Hepatocyte (in vitro differentiated cells): ENCODE results near the gene RELT. TPM values are rescaled to one million over a fixed set of nuclear protein-coding genes. Genes with fewer than 3 reads are reported as not detected.

Experiments
- DNase-seq: peaks from one replicate; pipeline ENCODE4 v3.0.0-alpha.2; 2016; ENCODE audit warnings: low spot score
- H2AFZ ChIP-seq: fragments of 200-600 bp; sonication (generic); 2 replicates; pipeline ENCODE4 v1.6.0; 2016; ENCODE audit warnings: antibody characterized with exemption, mild to moderate bottlenecking
- H3K27ac ChIP-seq: fragments of 200-600 bp; sonication (generic); 2 replicates; pipeline ENCODE4 v1.5.1; 2016; ENCODE audit warnings: mild to moderate bottlenecking
- H3K27me3 ChIP-seq: fragments of 200-600 bp; sonication (generic); 2 replicates; pipeline ENCODE4 v1.6.1; 2016
- H3K36me3 ChIP-seq: fragments of 200-600 bp; sonication (generic); replicated peaks from 2 replicates; pipeline ENCODE4 v1.5.1; 2016; ENCODE audit warnings: low read depth; ENCODE audit not compliant: insufficient read depth
- H3K4me1 ChIP-seq: fragments of 200-600 bp; sonication (generic); 2 replicates; pipeline ENCODE4 v1.5.1; 2016; ENCODE audit warnings: mild to moderate bottlenecking, moderate library complexity; ENCODE audit not compliant: insufficient read depth
- H3K4me2 ChIP-seq: fragments of 200-600 bp; sonication (generic); 2 replicates; pipeline ENCODE4 v1.6.0; 2016
- H3K4me3 ChIP-seq: fragments of 200-600 bp; sonication (generic); 2 replicates; pipeline ENCODE4 v1.5.1; 2016; ENCODE audit warnings: mild to moderate bottlenecking
- H3K79me2 ChIP-seq: fragments of 200-600 bp; sonication (generic); 2 replicates; pipeline ENCODE4 v1.6.0; 2017; ENCODE audit warnings: mild to moderate bottlenecking
- H3K9me2 ChIP-seq: fragments of 200-600 bp; sonication (generic); replicated peaks from 2 replicates; pipeline ENCODE4 v1.6.0; 2017; ENCODE audit warnings: mild to moderate bottlenecking; ENCODE audit not compliant: insufficient read depth
- H3K9me3 ChIP-seq: fragments of 200-600 bp; sonication (generic); 2 replicates; pipeline ENCODE4 v1.5.1; 2016; ENCODE audit warnings: low read depth, mild to moderate bottlenecking
- H4K20me1 ChIP-seq: fragments of 200-600 bp; sonication (generic); 2 replicates; pipeline ENCODE4 v1.6.0; 2016; ENCODE audit warnings: mild to moderate bottlenecking; ENCODE audit not compliant: insufficient read depth, poor library complexity, severe bottlenecking
- EZH2 ChIP-seq: fragments of 200-600 bp; sonication (generic); IDR thresholded peaks from 2 replicates; pipeline ENCODE4 v1.6.1; 2016; ENCODE audit warnings: antibody characterized with exemption, mild to moderate bottlenecking, borderline replicate concordance
- EZH2phosphoT487 ChIP-seq: fragments of 200-600 bp; sonication (generic); IDR thresholded peaks from one replicate; pipeline ENCODE4 v1.6.1; 2018; ENCODE audit warnings: antibody characterized with exemption, mild to moderate bottlenecking, low read depth, moderate library complexity; ENCODE audit not compliant: unreplicated experiment, severe bottlenecking
- WGBS: methylation state at CpG from one replicate; pipeline ENCODE4 v1.1.6; 2016; ENCODE audit warnings: low lambda C conversion rate; ENCODE audit errors: missing lambda C conversion rate; 5-methylcytosine and 5-hydroxymethylcytosine counted together
- polyA plus RNA-seq: library from polyadenylated mRNA; unstranded; fragments of >200 nt; fragmentation: Nextera tagmentation; extraction: Ambion mirVana; gene quantifications from 2 replicates; pipeline ENCODE4 v1.2.1, GENCODE V29; 2016
- total RNA-seq: library from RNA; depleted of rRNA; stranded (reverse); fragments of >200 nt; gene quantifications from 2 replicates; pipeline ENCODE4 v1.2.3, GENCODE V29; 2014
- TF ChIP-seq, protein P1 (sequence below): fragments of 200-600 bp; sonication (generic); IDR thresholded peaks from 2 replicates; pipeline ENCODE4 v1.5.1; 2016; ENCODE audit warnings: antibody characterized with exemption, mild to moderate bottlenecking; ENCODE audit not compliant: poor library complexity

Gene RELT, protein sequence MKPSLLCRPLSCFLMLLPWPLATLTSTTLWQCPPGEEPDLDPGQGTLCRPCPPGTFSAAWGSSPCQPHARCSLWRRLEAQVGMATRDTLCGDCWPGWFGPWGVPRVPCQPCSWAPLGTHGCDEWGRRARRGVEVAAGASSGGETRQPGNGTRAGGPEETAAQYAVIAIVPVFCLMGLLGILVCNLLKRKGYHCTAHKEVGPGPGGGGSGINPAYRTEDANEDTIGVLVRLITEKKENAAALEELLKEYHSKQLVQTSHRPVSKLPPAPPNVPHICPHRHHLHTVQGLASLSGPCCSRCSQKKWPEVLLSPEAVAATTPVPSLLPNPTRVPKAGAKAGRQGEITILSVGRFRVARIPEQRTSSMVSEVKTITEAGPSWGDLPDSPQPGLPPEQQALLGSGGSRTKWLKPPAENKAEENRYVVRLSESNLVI
- total RNA-seq (2.3 and 3.4 TPM in 2 replicates), polyA plus RNA-seq (1.6 and 2.7 TPM in 2 replicates)

DNA sequence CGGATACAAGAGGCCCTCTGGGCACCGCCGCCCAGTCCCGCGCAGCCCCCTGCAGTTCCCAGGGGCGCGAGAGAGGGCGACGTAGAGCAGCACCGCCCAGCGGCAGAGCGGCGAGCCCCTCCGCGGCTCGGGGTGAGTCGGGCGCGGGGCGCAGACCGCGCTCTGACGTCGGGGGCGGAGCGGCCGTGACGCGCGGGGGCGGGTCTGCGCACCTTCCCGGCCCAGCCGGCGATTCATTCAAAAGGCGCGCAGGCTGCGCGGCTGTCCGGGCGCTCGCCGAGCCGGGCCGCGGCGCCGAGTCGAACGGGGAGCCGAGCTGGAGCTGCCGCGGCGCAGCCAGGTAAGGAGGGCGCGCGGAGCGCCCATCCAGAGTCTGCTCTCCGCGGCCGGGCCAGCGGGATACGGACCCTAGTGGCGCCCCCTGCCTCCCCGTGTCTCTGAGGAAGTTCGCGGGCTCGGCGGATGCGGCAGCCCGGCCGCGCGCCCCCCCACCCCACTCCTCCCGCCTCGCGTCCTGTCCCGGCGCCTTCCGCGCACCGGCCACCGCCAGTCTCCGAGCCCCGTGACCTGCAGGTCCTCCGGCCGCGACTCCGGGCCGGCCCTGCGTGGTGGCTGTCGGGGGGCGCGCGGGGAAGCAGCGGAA lies at the start of gene RELT:
Gene RELT (plus strand): TSS at position 240 of the 643 bp plus-strand sequence. CDS start 12,738 bp downstream, outside the sequence.
- Histone ChIP-seq H3K27ac (peak within 1 kb of the TSS; percentile 83), H2AFZ (peak within 1 kb of the TSS; percentile 73), H3K4me3 (peak within 1 kb of the TSS; percentile 87), H3K9me2 (no peaks in the 10 kb centered on the region), H4K20me1 (no peaks in the 10 kb centered on the region), H3K36me3 (no peaks in the 10 kb centered on the region), H3K79me2 (peaks cover 9% of the 10 kb centered on the region), H3K9me3 (no peaks in the 10 kb centered on the region), H3K4me2 (peak within 1 kb of the TSS; percentile 97), H3K4me1 (peaks cover 11% of the 10 kb centered on the region), H3K27me3 (no peaks in the 10 kb centered on the region)
- TF ChIP-seq EZH2phosphoT487: no peak
- TF ChIP-seq, protein P1, sequence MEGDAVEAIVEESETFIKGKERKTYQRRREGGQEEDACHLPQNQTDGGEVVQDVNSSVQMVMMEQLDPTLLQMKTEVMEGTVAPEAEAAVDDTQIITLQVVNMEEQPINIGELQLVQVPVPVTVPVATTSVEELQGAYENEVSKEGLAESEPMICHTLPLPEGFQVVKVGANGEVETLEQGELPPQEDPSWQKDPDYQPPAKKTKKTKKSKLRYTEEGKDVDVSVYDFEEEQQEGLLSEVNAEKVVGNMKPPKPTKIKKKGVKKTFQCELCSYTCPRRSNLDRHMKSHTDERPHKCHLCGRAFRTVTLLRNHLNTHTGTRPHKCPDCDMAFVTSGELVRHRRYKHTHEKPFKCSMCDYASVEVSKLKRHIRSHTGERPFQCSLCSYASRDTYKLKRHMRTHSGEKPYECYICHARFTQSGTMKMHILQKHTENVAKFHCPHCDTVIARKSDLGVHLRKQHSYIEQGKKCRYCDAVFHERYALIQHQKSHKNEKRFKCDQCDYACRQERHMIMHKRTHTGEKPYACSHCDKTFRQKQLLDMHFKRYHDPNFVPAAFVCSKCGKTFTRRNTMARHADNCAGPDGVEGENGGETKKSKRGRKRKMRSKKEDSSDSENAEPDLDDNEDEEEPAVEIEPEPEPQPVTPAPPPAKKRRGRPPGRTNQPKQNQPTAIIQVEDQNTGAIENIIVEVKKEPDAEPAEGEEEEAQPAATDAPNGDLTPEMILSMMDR: peak; percentile 77
- WGBS: 1% methylated on average over 65 of the region's 96 CpGs
- peak; percentile 97 for DNase-seq

DNA sequence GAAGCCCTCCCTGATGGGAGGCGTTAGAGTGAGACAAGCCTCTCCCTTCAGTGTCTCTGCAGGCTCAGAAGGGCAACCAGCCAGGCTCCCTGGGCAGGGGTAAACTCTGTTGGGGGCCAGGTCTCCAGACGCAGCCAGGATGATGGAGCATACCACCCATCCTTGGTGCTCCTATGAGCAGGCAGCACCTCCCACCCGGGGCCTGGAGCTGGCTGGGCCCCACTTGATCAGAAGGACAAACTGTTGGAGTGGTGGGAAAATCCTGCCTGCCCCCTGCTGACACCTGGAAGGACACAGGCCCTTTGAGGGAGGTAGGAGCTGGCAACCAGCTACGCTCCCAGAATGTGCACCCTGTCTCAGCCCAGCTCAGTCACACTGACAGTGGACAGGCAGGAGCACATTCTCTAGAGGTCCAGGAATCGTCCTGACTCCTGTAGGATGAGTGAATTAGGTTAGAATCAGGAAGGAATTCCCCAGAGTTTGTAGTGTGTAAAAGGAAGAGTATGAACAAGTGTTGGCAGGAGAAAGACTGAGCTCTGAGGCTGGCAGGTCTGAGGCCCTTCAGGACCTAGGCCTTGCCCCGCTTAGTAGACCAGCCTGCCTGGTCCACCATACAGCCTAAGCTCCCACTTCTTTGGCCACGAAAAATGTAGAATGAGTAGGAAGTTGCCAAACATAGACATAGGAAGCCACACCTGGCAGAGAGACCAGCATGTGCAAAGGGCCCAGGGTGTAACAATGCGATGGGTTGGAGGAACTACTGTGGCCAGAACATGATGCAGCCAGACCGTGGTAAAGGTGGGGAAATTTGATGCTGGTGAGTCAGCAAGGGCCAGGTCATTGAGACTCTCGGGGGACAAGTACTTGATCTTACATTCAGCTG lies 49.0 kb upstream of the RELT start:
- H3K9me3 ChIP-seq: no peaks in the 10 kb centered on the region
- DNase-seq: no peak
- H3K27ac ChIP-seq: peak overlapping the region; percentile 12
- no peak overlapping the region for H3K4me3 ChIP-seq
- 85% methylated on average over 10 of the region's 10 CpGs for WGBS
- no peaks in the 10 kb centered on the region for H3K9me2 ChIP-seq
- peaks cover 70% of the 10 kb centered on the region for H3K4me1 ChIP-seq
- H3K36me3 ChIP-seq: no peaks in the 10 kb centered on the region
- H4K20me1 ChIP-seq: peaks cover 24% of the 10 kb centered on the region
- no peak overlapping the region for H2AFZ ChIP-seq
- peaks cover 97% of the 10 kb centered on the region for H3K79me2 ChIP-seq
- no peaks in the 10 kb centered on the region for H3K27me3 ChIP-seq
- TF ChIP-seq EZH2 (no peak), EZH2phosphoT487 (no peak)
- TF ChIP-seq, protein P1: no peak
- no peak overlapping the region for H3K4me2 ChIP-seq

DNA sequence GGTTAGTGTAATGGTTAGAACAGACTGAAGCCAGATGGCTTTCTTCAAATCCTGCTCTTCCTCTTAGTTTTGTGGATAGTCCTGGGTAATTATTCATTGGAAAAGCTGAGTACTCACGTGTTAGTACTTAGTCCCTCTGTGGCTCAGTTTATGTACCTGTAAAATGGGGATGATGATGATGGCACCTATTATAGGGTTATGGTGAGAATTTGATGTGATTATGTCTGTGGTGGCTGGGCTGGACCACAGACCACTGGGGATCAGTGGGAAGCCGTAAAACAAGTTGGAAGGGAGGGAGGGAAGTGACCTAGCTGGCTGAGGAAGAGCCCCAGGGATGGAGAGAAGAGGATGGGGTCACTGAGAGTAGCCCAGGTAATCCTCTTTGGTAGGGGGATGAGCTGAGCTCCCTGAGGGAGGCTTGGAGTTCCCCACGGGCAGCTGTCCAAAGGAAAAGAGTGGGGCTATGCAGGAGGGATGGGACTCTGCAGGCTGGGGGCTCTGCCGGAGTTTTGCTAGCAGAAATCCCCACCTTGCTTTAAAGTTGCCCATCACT lies 48.3 kb upstream of the RELT start:
- H3K27me3 ChIP-seq: no peaks in the 10 kb centered on the region
- no peak overlapping the region for H2AFZ ChIP-seq
- 82% methylated on average over 4 of the region's 4 CpGs for WGBS
- no peak overlapping the region for H3K4me2 ChIP-seq
- peaks cover 97% of the 10 kb centered on the region for H3K79me2 ChIP-seq
- H3K9me2 ChIP-seq: no peaks in the 10 kb centered on the region
- H3K9me3 ChIP-seq: no peaks in the 10 kb centered on the region
- DNase-seq: no peak
- H3K4me1 ChIP-seq: peaks cover 70% of the 10 kb centered on the region
- H3K36me3 ChIP-seq: no peaks in the 10 kb centered on the region
- TF ChIP-seq EZH2: no peak
- no peak for TF ChIP-seq EZH2phosphoT487
- TF ChIP-seq, protein P1: no peak
- peaks cover 20% of the 10 kb centered on the region for H4K20me1 ChIP-seq
- no peak overlapping the region for H3K4me3 ChIP-seq
- no peak overlapping the region for H3K27ac ChIP-seq
